Fibroblast of villous mesenchyme (primary cell): ENCODE data around the gene NOS2. TPM values are rescaled to one million over a fixed set of nuclear protein-coding genes. Genes with fewer than 3 reads are reported as not detected.

ENCODE experiments used
- DNase-seq: peaks from one replicate; pipeline ENCODE4 v3.0.0-alpha.2; 2010; ENCODE audit warnings: low read depth
- H3K4me3 ChIP-seq: 2 replicates; pipeline ENCODE4 v1.5.1; 2011; ENCODE audit warnings: low read depth, mild to moderate bottlenecking, low read length
- CTCF ChIP-seq: IDR thresholded peaks from 2 replicates; pipeline ENCODE4 v1.5.1; 2012; ENCODE audit warnings: low read depth, mild to moderate bottlenecking, low read length; ENCODE audit not compliant: insufficient read depth
- total RNA-seq: library from RNA; depleted of rRNA; stranded (reverse); fragments of >200 nt; gene quantifications from 2 replicates; pipeline ENCODE4 v1.2.3, GENCODE V29; 2012

The NOS2 gene
- total RNA-seq, 1 donor: not detected

DNA sequence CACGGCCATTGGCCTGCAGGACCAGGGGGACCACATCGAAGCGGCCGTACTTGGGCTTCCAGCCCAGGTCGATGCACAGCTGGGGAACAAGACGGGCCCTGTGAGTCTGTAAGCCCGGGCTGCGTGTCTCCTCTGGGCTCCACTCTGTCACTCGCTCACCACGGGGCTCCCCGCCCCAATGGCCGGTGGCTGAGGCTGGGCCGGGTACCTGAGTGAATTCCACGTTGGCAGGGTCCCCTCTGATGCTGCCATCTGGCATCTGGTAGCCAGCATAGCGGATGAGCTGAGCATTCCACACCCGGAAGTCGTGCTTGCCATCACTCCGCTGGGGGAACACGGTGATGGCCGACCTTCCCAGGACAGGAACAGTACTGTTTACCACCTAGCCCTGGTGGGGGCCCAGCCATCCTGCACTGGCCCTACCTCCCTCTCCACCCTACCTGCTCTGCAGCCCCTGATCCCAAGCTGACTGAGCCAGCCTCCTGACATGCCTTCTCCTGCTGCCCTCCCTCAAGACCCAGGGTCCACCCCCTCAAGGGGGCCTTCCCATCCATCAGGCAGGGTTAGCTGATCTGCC is 19.4 kb downstream of the NOS2 start:
- no peak overlapping the region for H3K4me3 ChIP-seq
- no peak for TF ChIP-seq CTCF
- DNase-seq: no peak

GRCh38 chr17:27780092-27780827 is 20.1 kb downstream of the NOS2 start:
- DNase-seq: no peak
- TF ChIP-seq CTCF: no peak
- H3K4me3 ChIP-seq: no peak overlapping the region

GRCh38 chr17:27778183-27778582 is 22.1 kb downstream of the NOS2 start:
- no peak overlapping the region for H3K4me3 ChIP-seq
- no peak for TF ChIP-seq CTCF
- DNase-seq: no peak

DNA sequence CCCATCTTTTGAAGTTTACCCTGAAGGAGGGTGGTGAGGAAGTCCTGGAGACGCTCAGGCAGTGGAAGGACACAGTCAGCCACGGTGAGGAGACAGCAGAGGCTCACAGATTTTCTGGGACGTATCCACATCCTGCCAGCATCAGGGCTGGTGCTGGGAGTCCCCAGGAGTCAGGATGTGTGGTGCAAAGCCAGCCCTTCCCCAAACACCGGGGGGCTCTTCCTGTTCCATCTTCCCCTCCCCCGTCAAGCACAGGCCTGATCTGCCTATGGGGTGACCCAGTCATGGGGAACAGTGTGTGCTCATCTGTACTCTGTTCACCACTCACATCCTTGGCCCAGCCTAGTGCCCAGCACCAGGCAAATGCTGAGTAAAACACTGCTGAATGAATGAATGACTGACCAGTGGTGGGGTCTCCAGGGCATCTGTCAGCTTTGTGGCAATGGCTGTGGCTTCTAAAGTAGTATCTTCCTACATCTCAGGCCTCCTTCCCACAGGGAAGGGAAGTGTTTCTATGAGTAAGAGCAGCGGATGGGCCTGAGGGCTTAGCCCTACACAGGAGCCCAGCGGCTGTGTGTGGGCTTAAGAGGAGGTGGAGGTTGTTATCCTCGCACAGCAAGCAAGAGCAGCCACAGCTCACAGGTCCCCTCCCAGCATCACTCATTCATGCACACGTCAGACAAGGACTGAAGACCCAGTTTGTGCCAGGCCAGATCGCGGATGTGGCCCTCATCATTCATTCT is 23.3 kb downstream of the NOS2 start:
- no peak for DNase-seq
- no peak overlapping the region for H3K4me3 ChIP-seq
- TF ChIP-seq CTCF: no peak

DNA sequence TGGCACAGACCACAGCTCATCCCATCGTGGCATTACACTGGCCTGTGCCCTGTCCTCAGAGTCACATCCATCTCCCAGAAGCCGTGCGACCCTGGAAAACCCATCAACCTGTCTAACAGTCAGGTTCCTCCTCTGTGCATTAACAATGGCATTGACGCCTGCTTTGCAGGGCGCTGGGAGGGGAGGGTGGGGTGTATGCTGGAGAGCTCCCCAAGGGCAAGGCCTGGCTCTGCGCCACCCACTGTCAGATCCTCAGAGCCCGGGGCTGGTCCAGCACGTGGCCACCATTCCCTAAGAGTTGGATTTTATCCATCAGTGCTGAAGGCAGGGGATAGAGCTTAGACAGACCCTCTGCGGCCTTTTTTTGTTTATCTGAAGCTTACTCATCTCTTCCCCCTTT is 28.7 kb downstream of the NOS2 start:
- no peak for TF ChIP-seq CTCF
- no peak overlapping the region for H3K4me3 ChIP-seq

GRCh38 chr17:27770877-27771276 is 29.5 kb downstream of the NOS2 start:
- H3K4me3 ChIP-seq: no peak overlapping the region
- no peak for TF ChIP-seq CTCF
- no peak for DNase-seq

More for the DNA sequence above, 28.7 kb downstream of the NOS2 start:
- no peak for DNase-seq
